A673 (cell line): ENCODE results near the gene RASGRP2.

Experiments
- CTCF ChIP-seq: fragments of 300-800, 200-600 bp; sonication (generic); conservative IDR thresholded peaks from 2 replicates; pipeline ENCODE4 v1.5.1; 2017; ENCODE audit warnings: low read depth, mild to moderate bottlenecking, antibody characterized with exemption, low read length, moderate library complexity, mixed read lengths
- EZH2 ChIP-seq: fragments of 200-600 bp; sonication (generic); IDR thresholded peaks from 2 replicates; pipeline ENCODE4 v1.6.1; 2017; ENCODE audit warnings: borderline replicate concordance, low read depth, mild to moderate bottlenecking, mixed read lengths, antibody characterized with exemption, low read length; ENCODE audit not compliant: poor library complexity, severe bottlenecking

- TF ChIP-seq CTCF (no peak), EZH2 (no peak)
Measured at GRCh38 chr11:64764040-64764611, 20.2 kb upstream of the RASGRP2 start.
